Neuronal stem cell (in vitro differentiated cells): Measurements from ENCODE around the gene OPN5.

ENCODE experiments used
- DNase-seq: peaks from one replicate; pipeline ENCODE4 v3.0.0-alpha.2; 2013; ENCODE audit warnings: low spot score
- H2AFZ ChIP-seq: one replicate; pipeline ENCODE4 v1.6.1; 2013; ENCODE audit warnings: mild to moderate bottlenecking, low read length, inconsistent platforms
- H2AK5ac ChIP-seq: 2 replicates; pipeline ENCODE4 v1.6.1; 2013; ENCODE audit warnings: low read depth, mild to moderate bottlenecking, inconsistent platforms, low read length, moderate library complexity, mixed read lengths
- H2BK120ac ChIP-seq: 2 replicates; pipeline ENCODE4 v1.6.1; 2013; ENCODE audit warnings: low read depth, mild to moderate bottlenecking, inconsistent platforms, low read length, moderate library complexity, mixed read lengths
- H2BK12ac ChIP-seq: one replicate; pipeline ENCODE4 v1.6.1; 2013; ENCODE audit warnings: low read length, inconsistent platforms
- H2BK15ac ChIP-seq: 2 replicates; pipeline ENCODE4 v1.6.1; 2013; ENCODE audit warnings: mild to moderate bottlenecking, low read length, inconsistent platforms, mixed read lengths
- H2BK5ac ChIP-seq: one replicate; pipeline ENCODE4 v1.6.1; 2013; ENCODE audit warnings: inconsistent platforms, mild to moderate bottlenecking, low read length, moderate library complexity
- H3K14ac ChIP-seq: one replicate; pipeline ENCODE4 v1.6.1; 2013; ENCODE audit warnings: low read length, inconsistent platforms
- H3K18ac ChIP-seq: 2 replicates; pipeline ENCODE4 v1.6.1; 2013; ENCODE audit warnings: low read length, inconsistent platforms
- H3K23ac ChIP-seq: 2 replicates; pipeline ENCODE4 v1.6.1; 2013; ENCODE audit warnings: low read depth, mild to moderate bottlenecking, mixed read lengths, low read length, inconsistent platforms; ENCODE audit not compliant: poor library complexity
- H3K27ac ChIP-seq: replicated peaks from 3 replicates; pipeline ENCODE4 v1.5.1; 2013; ENCODE audit warnings: low read length, inconsistent platforms
- H3K27me3 ChIP-seq, 3 experiments: 2 replicates each; pipeline ENCODE4 v1.6.1; 2013; ENCODE audit warnings: low read length in 3 of 3, mild to moderate bottlenecking in 2 of 3, inconsistent platforms in 1 of 3, low read depth in 1 of 3, mixed read lengths in 1 of 3, moderate library complexity in 1 of 3; ENCODE audit not compliant: control insufficient read depth in 3 of 3, insufficient read depth in 3 of 3
- H3K36me3 ChIP-seq, 2 donors: replicated peaks in 1 of 2; 2 replicates each; pipeline ENCODE4 v1.6.1; 2013; ENCODE audit warnings: low read length in 2 of 2; ENCODE audit not compliant: control insufficient read depth in 2 of 2, insufficient read depth in 2 of 2
- H3K4ac ChIP-seq: 2 replicates; pipeline ENCODE4 v1.6.1; 2013; ENCODE audit warnings: inconsistent platforms, mild to moderate bottlenecking, low read length, moderate library complexity
- H3K4me1 ChIP-seq, 2 donors: 1 replicate in 1 of 2; 2 replicates in 1 of 2; pipeline ENCODE4 v1.6.1; 2013; ENCODE audit warnings: low read length in 2 of 2, low read depth in 1 of 2; ENCODE audit not compliant: control insufficient read depth in 2 of 2, insufficient read depth in 1 of 2
- H3K4me2 ChIP-seq: one replicate; pipeline ENCODE4 v1.6.1; 2013; ENCODE audit warnings: mild to moderate bottlenecking, low read length, inconsistent platforms; ENCODE audit not compliant: insufficient read depth, poor library complexity, severe bottlenecking
- H3K4me3 ChIP-seq, 2 donors: 2 replicates each; pipeline ENCODE4 v1.5.1; 2013; ENCODE audit warnings: low read length in 2 of 2, mild to moderate bottlenecking in 2 of 2, inconsistent platforms in 1 of 2, moderate library complexity in 1 of 2
- H3K79me1 ChIP-seq: one replicate; pipeline ENCODE4 v1.6.1; 2013; ENCODE audit warnings: low read depth, mild to moderate bottlenecking, inconsistent platforms, low read length, moderate library complexity
- H3K9ac ChIP-seq: one replicate; pipeline ENCODE4 v1.6.1; 2013; ENCODE audit warnings: mild to moderate bottlenecking, low read depth, low read length, inconsistent platforms; ENCODE audit not compliant: poor library complexity
- H3K9me3 ChIP-seq, 2 donors: replicated peaks in 1 of 2; 2 replicates each; pipeline versions ENCODE3 to v1.6.1; 2013; ENCODE audit warnings: low read length in 2 of 2, mild to moderate bottlenecking in 2 of 2, inconsistent platforms in 1 of 2, low read depth in 1 of 2, mixed read lengths in 1 of 2, moderate library complexity in 1 of 2; ENCODE audit not compliant: control insufficient read depth in 2 of 2, insufficient read depth in 1 of 2
- H4K8ac ChIP-seq: one replicate; pipeline ENCODE4 v1.6.1; 2013; ENCODE audit warnings: low read depth, mild to moderate bottlenecking, inconsistent platforms, low read length, moderate library complexity
- H4K91ac ChIP-seq: one replicate; pipeline ENCODE4 v1.6.1; 2013; ENCODE audit warnings: low read length, low read depth, mild to moderate bottlenecking, inconsistent platforms; ENCODE audit not compliant: poor library complexity
- WGBS, 2 donors: extraction: QIAGEN DNeasy Blood & Tissue Kit; methylation state at CpG; one replicate each; pipeline ENCODE4 v1.1.7; 2013; ENCODE audit warnings: missing lambda C conversion rate in 2 of 2, mixed read lengths in 1 of 2; ENCODE audit not compliant: insufficient read length in 2 of 2, insufficient replicate concordance in 1 of 2; ENCODE audit errors: extremely low coverage in 2 of 2; 5-methylcytosine and 5-hydroxymethylcytosine counted together

OPN5 gene

GRCh38 chr6:47822856-47823554 lies 41.2 kb downstream of the OPN5 start:
- Histone ChIP-seq H3K4me1 (peaks cover 0 to 2% of the 10 kb centered on the region in 2 donors), H3K23ac (no peak overlapping the region), H3K9ac (no peak overlapping the region), H2AFZ (no peak overlapping the region), H3K4me3 (no peak overlapping the region), H3K4me2 (no peak overlapping the region), H2BK120ac (no peak overlapping the region), H3K9me3 (no peaks in the 10 kb centered on the region), H2BK12ac (no peak overlapping the region), H3K27me3 (no peaks in the 10 kb centered on the region), H2AK5ac (no peak overlapping the region), H3K36me3 (no peaks in the 10 kb centered on the region), H4K8ac (no peak overlapping the region), H3K4ac (no peak overlapping the region), H2BK5ac (no peak overlapping the region), H3K79me1 (no peaks in the 10 kb centered on the region), H2BK15ac (no peak overlapping the region), H4K91ac (no peak overlapping the region), H3K14ac (no peak overlapping the region), H3K27ac (no peak overlapping the region), H3K18ac (no peak overlapping the region)
- DNase-seq, result no peak
- WGBS, 2 donors, result no CpG with 5 or more reads among the region's 6 CpGs

GRCh38 chr6:47832386-47833100 lies 50.7 kb downstream of the OPN5 start:
- Histone ChIP-seq H4K91ac (no peak overlapping the region), H3K23ac (no peak overlapping the region), H3K9me3 (no peaks in the 10 kb centered on the region), H2AK5ac (no peak overlapping the region), H4K8ac (no peak overlapping the region), H3K18ac (no peak overlapping the region), H3K27me3 (no peaks in the 10 kb centered on the region), H3K27ac (no peak overlapping the region), H2BK5ac (no peak overlapping the region), H2BK120ac (no peak overlapping the region), H2BK15ac (no peak overlapping the region), H3K14ac (no peak overlapping the region), H2BK12ac (no peak overlapping the region), H3K4ac (no peak overlapping the region), H3K4me2 (no peak overlapping the region), H3K36me3 (no peaks in the 10 kb centered on the region), H3K4me1 (no peaks in the 10 kb centered on the region), H2AFZ (no peak overlapping the region), H3K9ac (no peak overlapping the region), H3K4me3 (no peak overlapping the region), H3K79me1 (no peaks in the 10 kb centered on the region)
- DNase-seq, result no peak
- WGBS, 2 donors, result no CpG with 5 or more reads among the region's 2 CpGs

- H3K4me2 ChIP-seq, result no peak overlapping the region
Observed at GRCh38 chr6:47834196-47834595, 52.4 kb downstream of the OPN5 start.

GRCh38 chr6:47836046-47836445 lies 54.2 kb downstream of the OPN5 start:
- no peaks in the 10 kb centered on the region for H3K27me3 ChIP-seq
- no peak overlapping the region for H3K4me2 ChIP-seq
- no peak overlapping the region for H3K18ac ChIP-seq
- H4K91ac ChIP-seq, result no peak overlapping the region
- no peak overlapping the region for H2AK5ac ChIP-seq
- no peaks in the 10 kb centered on the region for H3K4me1 ChIP-seq
- no peak overlapping the region for H4K8ac ChIP-seq
- H3K27ac ChIP-seq, result no peak overlapping the region
- H3K14ac ChIP-seq, result no peak overlapping the region
- H3K23ac ChIP-seq, result no peak overlapping the region
- no peaks in the 10 kb centered on the region for H3K79me1 ChIP-seq
- no peak overlapping the region for H3K9ac ChIP-seq
- no peak for DNase-seq
- no peak overlapping the region for H3K4ac ChIP-seq
- H2BK12ac ChIP-seq, result no peak overlapping the region
- H3K4me3 ChIP-seq, result no peak overlapping the region
- H3K36me3 ChIP-seq, result no peaks in the 10 kb centered on the region
- H2BK120ac ChIP-seq, result no peak overlapping the region
- no peaks in the 10 kb centered on the region for H3K9me3 ChIP-seq
- H2BK5ac ChIP-seq, result no peak overlapping the region
- H2AFZ ChIP-seq, result no peak overlapping the region
- no peak overlapping the region for H2BK15ac ChIP-seq

More at GRCh38 chr6:47834196-47834595, 52.4 kb downstream of the OPN5 start:
- H3K9ac ChIP-seq, result no peak overlapping the region
- H3K36me3 ChIP-seq, result no peaks in the 10 kb centered on the region
- no peak overlapping the region for H3K4me3 ChIP-seq
- H2BK5ac ChIP-seq, result no peak overlapping the region
- no peaks in the 10 kb centered on the region for H3K9me3 ChIP-seq
- no peaks in the 10 kb centered on the region for H3K27me3 ChIP-seq
- H4K8ac ChIP-seq, result no peak overlapping the region
- no peak overlapping the region for H3K23ac ChIP-seq
- no peak overlapping the region for H4K91ac ChIP-seq
- H3K27ac ChIP-seq, result no peak overlapping the region
- no peak overlapping the region for H2AK5ac ChIP-seq
- H2BK120ac ChIP-seq, result no peak overlapping the region
- no peak for DNase-seq
- no peak overlapping the region for H3K18ac ChIP-seq
- no peaks in the 10 kb centered on the region for H3K79me1 ChIP-seq
- no peak overlapping the region for H2BK15ac ChIP-seq
- no peaks in the 10 kb centered on the region for H3K4me1 ChIP-seq
- H3K14ac ChIP-seq, result no peak overlapping the region
- H3K4ac ChIP-seq, result no peak overlapping the region
- no peak overlapping the region for H2AFZ ChIP-seq
- no peak overlapping the region for H2BK12ac ChIP-seq
